Kidney capillary endothelial cell (primary cell): ENCODE data around the gene ZIM2.

ENCODE experiments used
- DNase-seq: peaks from one replicate; pipeline ENCODE4 v3.0.0-alpha.2; 2018; ENCODE audit warnings: low spot score

The ZIM2 gene

GRCh38 chr19:56808717-56809392 lies 31.7 kb downstream of the ZIM2 start:
- DNase-seq = no peak

DNA sequence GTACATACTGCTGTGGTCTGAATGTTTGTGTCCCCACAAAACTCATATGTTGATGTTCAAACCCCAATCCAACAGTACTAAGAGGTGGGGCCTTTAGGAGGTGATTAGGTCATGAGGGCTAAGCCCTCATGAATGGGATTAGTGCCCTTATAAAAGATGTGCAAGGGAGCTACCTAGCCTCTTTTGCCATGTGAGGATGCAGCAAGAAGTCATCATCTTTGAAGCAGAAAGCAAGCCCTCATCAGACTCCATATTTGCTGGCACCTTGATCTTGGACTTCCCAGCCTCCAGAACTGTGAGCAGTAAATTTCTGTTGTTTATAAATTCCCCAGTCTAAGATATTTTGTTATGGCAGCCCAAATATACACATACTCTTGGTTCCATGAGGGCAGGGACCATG lies 33.9 kb downstream of the ZIM2 start:
- no peak for DNase-seq

DNA sequence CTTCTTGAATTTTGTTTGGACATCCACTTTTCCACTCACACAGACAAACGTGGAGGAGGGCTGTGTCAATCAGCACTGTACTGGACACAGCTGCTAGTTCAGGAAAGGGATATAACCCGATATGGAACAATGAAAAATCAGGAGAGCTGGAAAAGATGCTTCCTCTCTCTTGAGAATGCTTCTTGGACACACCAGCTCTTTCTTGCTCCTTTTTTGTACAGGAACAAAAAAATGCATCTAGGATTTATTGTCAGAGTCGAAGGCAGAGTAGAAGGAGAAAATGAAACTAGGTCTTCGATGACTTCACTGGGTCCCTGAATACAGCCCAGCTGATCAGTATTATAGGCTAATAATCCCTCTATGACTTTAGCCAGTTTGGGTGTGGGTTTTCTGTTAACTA lies 62.2 kb downstream of the ZIM2 start:
- DNase-seq = no peak

GRCh38 chr19:56769650-56770049 lies 70.9 kb downstream of the ZIM2 start:
- DNase-seq = no peak

DNA sequence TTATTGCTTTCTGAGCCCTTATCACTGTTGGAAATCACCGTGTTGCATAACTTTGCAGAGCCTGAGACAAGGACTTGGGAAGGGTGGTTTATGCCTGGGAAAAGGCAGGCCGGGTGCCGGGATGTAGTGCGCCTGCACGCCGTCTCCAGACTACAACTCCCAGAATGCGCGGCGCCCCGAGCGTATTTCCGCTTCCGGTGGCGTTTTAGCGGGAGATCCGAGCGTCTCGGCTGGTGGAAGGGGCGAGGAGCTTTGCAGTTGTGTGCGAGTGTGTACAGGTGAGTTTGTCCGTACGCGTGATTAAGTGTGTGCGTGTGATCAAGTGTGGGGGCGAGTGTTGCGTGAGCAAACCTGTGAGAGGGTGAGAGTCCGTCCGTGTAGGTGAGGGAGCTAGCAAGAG lies 75.4 kb downstream of the ZIM2 start:
- no peak for DNase-seq

GRCh38 chr19:56764196-56764695 lies 76.3 kb downstream of the ZIM2 start:
- DNase-seq = no peak

DNA sequence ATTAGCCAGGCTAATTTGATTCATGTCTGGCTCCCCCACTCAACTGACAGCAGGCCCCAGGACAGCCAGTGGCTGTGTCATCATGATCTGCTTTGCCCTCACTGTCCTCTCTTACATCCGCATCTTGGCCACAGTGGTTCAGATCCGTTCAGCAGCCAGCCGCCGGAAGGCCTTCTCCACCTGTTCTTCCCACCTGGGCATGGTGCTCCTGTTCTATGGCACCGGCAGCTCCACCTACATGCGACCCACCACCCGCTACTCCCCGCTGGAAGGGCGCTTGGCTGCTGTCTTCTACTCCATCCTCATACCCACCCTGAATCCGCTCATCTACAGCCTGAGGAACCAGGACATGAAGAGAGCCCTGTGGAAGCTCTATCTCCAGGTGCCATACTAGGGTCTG lies 79.7 kb downstream of the ZIM2 start:
- DNase-seq = no peak

- DNase-seq = no peak
Observed at GRCh38 chr19:56759531-56759930, 81.0 kb downstream of the ZIM2 start.

GRCh38 chr19:56751078-56751489 lies 89.4 kb downstream of the ZIM2 start:
- no peak for DNase-seq

GRCh38 chr19:56750658-56751057 lies 89.9 kb downstream of the ZIM2 start:
- no peak for DNase-seq

GRCh38 chr19:56748378-56748777 lies 92.1 kb downstream of the ZIM2 start:
- no peak for DNase-seq

GRCh38 chr19:56746367-56746766 lies 94.2 kb downstream of the ZIM2 start:
- DNase-seq = no peak

DNA sequence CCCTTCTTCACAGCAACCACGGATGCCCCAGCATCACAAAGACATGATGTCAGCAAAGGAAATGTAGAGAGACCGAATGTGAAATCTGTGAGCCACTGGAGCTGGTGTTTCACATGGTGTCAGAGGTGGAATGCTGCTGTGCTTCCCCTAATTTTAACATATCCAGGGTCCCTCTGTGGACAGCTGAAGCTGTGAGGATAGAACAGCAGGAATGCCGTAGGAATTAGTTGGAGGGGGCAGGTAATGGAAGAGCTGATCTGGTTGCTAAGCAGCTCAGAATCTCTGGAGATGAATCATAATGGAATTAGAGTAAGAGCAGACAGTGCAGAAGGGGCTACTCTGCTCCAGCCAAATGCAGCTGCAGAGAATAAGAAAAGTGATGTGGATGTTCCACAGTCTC lies 100.0 kb downstream of the ZIM2 start:
- no peak for DNase-seq

- DNase-seq = no peak
Observed at GRCh38 chr19:56736571-56736970, 104.0 kb downstream of the ZIM2 start.

GRCh38 chr19:56732976-56733375 lies 107.5 kb downstream of the ZIM2 start:
- no peak for DNase-seq

GRCh38 chr19:56727677-56728076 lies 112.8 kb downstream of the ZIM2 start:
- no peak for DNase-seq

GRCh38 chr19:56725829-56726424 lies 114.6 kb downstream of the ZIM2 start:
- DNase-seq = no peak
